ENCODE results near the gene RNF180. TPM values are rescaled to one million over a fixed set of nuclear protein-coding genes. Genes with fewer than 3 reads are reported as not detected.
A peak's percentile ranks its signal among the peaks of the same experiment; 100 is the strongest.

RNF180 gene
- total and polyA plus RNA-seq, 2 donors (not counting 1 experiment from before 2014, with no cell fraction given) = not detected

GRCh38 chr5:64229163-64229774, 63.6 kb downstream of the RNF180 start:
- Histone ChIP-seq H3K9ac (ENCODE audit: low read length) (no peak overlapping the region), H3K27me3 (replicated peaks in 1 of 4; ENCODE audit: control extremely low read depth in 1 of 4, control insufficient read depth in 3 of 4, insufficient read depth in 4 of 4, low read length in 3 of 4) (no peaks in the 10 kb centered on the region), H3K4me1 (ENCODE audit: control insufficient read depth in 2 of 2, insufficient read depth in 2 of 2, low read length in 2 of 2) (no peaks in the 10 kb centered on the region), H3K9me3 (ENCODE audit: control extremely low read depth in 1 of 3, control insufficient read depth in 2 of 3, insufficient read depth in 1 of 3, low read length in 2 of 3) (peaks cover 0 to 9% (median 0%) of the 10 kb centered on the region in 3 donors), H3K4me3 (ENCODE audit: control extremely low read depth in 1 of 5, extremely low read depth in 1 of 5, insufficient read depth in 1 of 5, low read depth in 2 of 5, low read length in 4 of 5) (no peak overlapping the region), H2AFZ (ENCODE audit: insufficient read depth, low read depth, low read length, poor library complexity, severe bottlenecking) (no peak overlapping the region), H3K4me2 (replicated peaks; ENCODE audit: low read depth, low read length, poor library complexity, severe bottlenecking) (no peak overlapping the region), H3K36me3 (replicated peaks in 1 of 2; ENCODE audit: control extremely low read depth in 1 of 2, control insufficient read depth in 1 of 2, extremely low read depth in 1 of 2, insufficient read depth in 2 of 2, low read length in 1 of 2) (no peaks in the 10 kb centered on the region), H3K27ac (ENCODE audit: low read length in 2 of 2) (no peak overlapping the region), H3K79me2 (ENCODE audit: control insufficient read depth, insufficient read depth, low read length) (no peaks in the 10 kb centered on the region), H4K20me1 (ENCODE audit: control insufficient read depth, insufficient read depth, low read length, poor library complexity, severe bottlenecking) (no peaks in the 10 kb centered on the region)
- H3K4me3 Mint-ChIP-seq = no peak overlapping the region
- no peak overlapping the region for H3K27ac Mint-ChIP-seq
- DNase-seq (peak; percentile 17), ATAC-seq (ENCODE audit: low read depth) (no peak)
- no peaks in the 10 kb centered on the region for H3K9me3 Mint-ChIP-seq (ENCODE audit: insufficient read depth)
- TF ChIP-seq EZH2 (IDR thresholded peaks at IDR 0.05; ENCODE audit: borderline replicate concordance, insufficient read depth, low read depth, low read length, poor library complexity, severe bottlenecking) (no peak), CTCF (IDR thresholded peaks at IDR 0.05) (peak; percentile 65)
- no peaks in the 10 kb centered on the region for H3K4me1 Mint-ChIP-seq
- POLR2A ChIA-PET = no interaction called here
- CTCF ChIA-PET = interaction anchor here (0.6 to 1.5 kb wide), 5 partner anchors 9 to 555 kb away, joined by 3 to 6 read pairs (median 3); no protein-coding TSS in a partner anchor
- H3K27me3 Mint-ChIP-seq = peaks cover 3% of the 10 kb centered on the region
- intact Hi-C loops (cut with micrococcal nuclease) = no loop called here
- no CpG with 5 or more reads among the region's 4 CpGs for WGBS (ENCODE audit: insufficient coverage)

- H3K4me1 Mint-ChIP-seq = no peaks in the 10 kb centered on the region
- Histone ChIP-seq H3K9me3 (ENCODE audit: control extremely low read depth in 1 of 3, control insufficient read depth in 2 of 3, insufficient read depth in 1 of 3, low read length in 2 of 3) (no peaks in the 10 kb centered on the region), H3K27ac (ENCODE audit: low read length in 2 of 2) (no peak overlapping the region), H2AFZ (ENCODE audit: insufficient read depth, low read depth, low read length, poor library complexity, severe bottlenecking) (no peak overlapping the region), H3K4me3 (ENCODE audit: control extremely low read depth in 1 of 5, extremely low read depth in 1 of 5, insufficient read depth in 1 of 5, low read depth in 2 of 5, low read length in 4 of 5) (no peak overlapping the region), H4K20me1 (ENCODE audit: control insufficient read depth, insufficient read depth, low read length, poor library complexity, severe bottlenecking) (no peaks in the 10 kb centered on the region), H3K36me3 (replicated peaks in 1 of 2; ENCODE audit: control extremely low read depth in 1 of 2, control insufficient read depth in 1 of 2, extremely low read depth in 1 of 2, insufficient read depth in 2 of 2, low read length in 1 of 2) (no peaks in the 10 kb centered on the region), H3K4me1 (ENCODE audit: control insufficient read depth in 2 of 2, insufficient read depth in 2 of 2, low read length in 2 of 2) (no peaks in the 10 kb centered on the region), H3K4me2 (replicated peaks; ENCODE audit: low read depth, low read length, poor library complexity, severe bottlenecking) (no peak overlapping the region), H3K9ac (ENCODE audit: low read length) (no peak overlapping the region), H3K27me3 (replicated peaks in 1 of 4; ENCODE audit: control extremely low read depth in 1 of 4, control insufficient read depth in 3 of 4, insufficient read depth in 4 of 4, low read length in 3 of 4) (no peaks in the 10 kb centered on the region), H3K79me2 (ENCODE audit: control insufficient read depth, insufficient read depth, low read length) (no peaks in the 10 kb centered on the region)
- TF ChIP-seq CTCF (IDR thresholded peaks at IDR 0.05) (no peak), EZH2 (IDR thresholded peaks at IDR 0.05; ENCODE audit: borderline replicate concordance, insufficient read depth, low read depth, low read length, poor library complexity, severe bottlenecking) (no peak)
- H3K27ac Mint-ChIP-seq = no peak overlapping the region
- peaks cover 2% of the 10 kb centered on the region for H3K9me3 Mint-ChIP-seq (ENCODE audit: insufficient read depth)
- CTCF ChIA-PET = no interaction called here
- WGBS (ENCODE audit: insufficient coverage) = no CpG with 5 or more reads among the region's 1 CpG
- no peak for ATAC-seq (ENCODE audit: low read depth)
- DNase-seq = no peak
- POLR2A ChIA-PET = no interaction called here
- intact Hi-C loops (cut with micrococcal nuclease) = no loop called here
- H3K4me3 Mint-ChIP-seq = no peak overlapping the region
- H3K27me3 Mint-ChIP-seq = no peaks in the 10 kb centered on the region
These were observed 95.1 kb downstream of the RNF180 start for GRCh38 chr5:64260756-64261155.
